GM21737 (cell line): ENCODE measurements around the gene GCNA.
A peak's percentile ranks its signal among the peaks of the same experiment; 100 is the strongest.

Experiments
- ATAC-seq: cut with Tn5 transposase; IDR thresholded peaks from one replicate; pipeline ENCODE4 v1.9.1; 2021; ENCODE audit warnings: mild to moderate bottlenecking, moderate library complexity; ENCODE audit not compliant: unreplicated experiment

The GCNA gene, protein sequence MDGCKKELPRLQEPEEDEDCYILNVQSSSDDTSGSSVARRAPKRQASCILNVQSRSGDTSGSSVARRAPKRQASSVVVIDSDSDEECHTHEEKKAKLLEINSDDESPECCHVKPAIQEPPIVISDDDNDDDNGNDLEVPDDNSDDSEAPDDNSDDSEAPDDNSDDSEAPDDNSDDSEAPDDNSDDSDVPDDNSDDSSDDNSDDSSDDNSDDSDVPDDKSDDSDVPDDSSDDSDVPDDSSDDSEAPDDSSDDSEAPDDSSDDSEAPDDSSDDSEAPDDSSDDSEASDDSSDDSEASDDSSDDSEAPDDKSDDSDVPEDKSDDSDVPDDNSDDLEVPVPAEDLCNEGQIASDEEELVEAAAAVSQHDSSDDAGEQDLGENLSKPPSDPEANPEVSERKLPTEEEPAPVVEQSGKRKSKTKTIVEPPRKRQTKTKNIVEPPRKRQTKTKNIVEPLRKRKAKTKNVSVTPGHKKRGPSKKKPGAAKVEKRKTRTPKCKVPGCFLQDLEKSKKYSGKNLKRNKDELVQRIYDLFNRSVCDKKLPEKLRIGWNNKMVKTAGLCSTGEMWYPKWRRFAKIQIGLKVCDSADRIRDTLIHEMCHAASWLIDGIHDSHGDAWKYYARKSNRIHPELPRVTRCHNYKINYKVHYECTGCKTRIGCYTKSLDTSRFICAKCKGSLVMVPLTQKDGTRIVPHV

GRCh38 chrX:71578253-71579135, at the start of gene GCNA:
Gene GCNA (plus strand): TSS chrX:71578437. CDS start chrX:71580822, 2,385 bp downstream.
- no peak for ATAC-seq

- ATAC-seq = no peak
Measured at GRCh38 chrX:71532078-71532752, 46.0 kb upstream of the GCNA start.

DNA sequence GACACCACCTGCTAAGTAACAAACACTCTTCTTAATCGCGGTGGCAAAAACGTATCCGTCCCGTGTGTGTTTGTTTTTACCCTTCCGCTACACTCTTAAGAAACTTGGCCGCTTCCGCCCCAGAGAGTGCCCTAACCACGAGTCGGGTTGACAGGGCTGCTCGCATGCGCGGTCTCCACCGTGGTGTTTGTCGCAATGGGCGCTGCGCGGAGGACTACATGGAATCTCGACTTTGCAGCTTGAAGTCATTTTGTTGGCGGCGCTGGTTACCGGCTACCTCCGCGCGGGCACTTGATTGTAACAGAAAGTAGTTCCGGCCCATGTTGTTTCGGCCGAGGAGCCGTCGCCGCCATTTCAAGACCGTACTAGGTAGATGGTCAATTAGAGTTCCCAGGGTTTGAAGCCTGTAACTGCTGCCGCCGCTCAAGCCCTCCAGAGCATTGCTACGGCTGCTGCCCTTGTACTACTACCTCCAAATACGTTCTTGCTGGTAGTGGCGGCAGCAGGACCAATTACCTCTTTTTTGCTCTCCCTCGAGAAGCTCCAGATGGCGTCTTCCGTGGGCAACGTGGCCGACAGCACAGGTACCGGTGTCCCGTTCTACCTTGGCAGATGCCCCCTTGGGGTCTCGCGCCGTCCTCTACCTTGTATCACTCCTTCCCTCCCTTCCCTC, 45.3 kb upstream of the GCNA start, which contains the start of gene OGT:
Gene OGT (plus strand): TSS at position 352 of the 673 bp plus-strand sequence. CDS start 196 bp downstream, at position 548.
- peak; percentile 79 for ATAC-seq

DNA sequence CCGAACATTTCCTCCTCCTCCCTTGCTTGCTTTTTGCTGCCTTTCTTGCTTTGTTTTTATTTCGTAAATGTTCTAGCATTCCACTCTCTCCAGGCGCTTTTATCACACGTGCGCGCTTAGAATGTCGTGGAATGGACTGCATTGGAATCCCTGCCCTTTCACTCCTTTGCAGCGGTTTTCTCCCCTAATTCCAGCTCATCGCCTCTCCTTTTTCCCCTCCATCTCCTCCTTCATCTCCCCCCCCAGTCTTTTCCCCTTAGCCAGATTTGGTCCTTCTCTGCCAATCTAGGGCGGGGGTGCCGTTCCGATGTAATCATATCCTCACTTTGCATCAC, 44.8 kb upstream of the GCNA start:
- ATAC-seq = no peak

- ATAC-seq = no peak
Measured at GRCh38 chrX:71533851-71534561, 44.2 kb upstream of the GCNA start.

GRCh38 chrX:71534773-71535544, 43.3 kb upstream of the GCNA start:
- ATAC-seq = no peak

DNA sequence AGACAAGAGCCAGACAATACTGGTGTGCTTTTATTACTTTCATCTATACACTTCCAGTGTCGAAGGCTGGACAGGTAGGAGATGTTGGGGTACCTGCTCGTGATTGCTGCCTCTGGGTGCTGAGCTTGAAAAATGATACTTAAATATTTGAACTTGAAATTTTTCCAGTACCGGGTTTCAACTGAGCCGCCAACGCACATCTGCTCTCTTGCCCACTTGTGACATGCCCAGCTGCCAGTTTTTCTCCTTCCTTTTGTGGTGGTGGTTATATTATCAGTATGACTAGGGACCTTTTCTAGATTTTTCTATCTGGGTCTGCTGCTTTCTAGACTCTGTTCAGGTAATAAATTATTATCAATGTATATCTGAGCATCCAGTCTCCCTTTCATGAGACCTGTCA, 42.0 kb upstream of the GCNA start:
- ATAC-seq = no peak

DNA sequence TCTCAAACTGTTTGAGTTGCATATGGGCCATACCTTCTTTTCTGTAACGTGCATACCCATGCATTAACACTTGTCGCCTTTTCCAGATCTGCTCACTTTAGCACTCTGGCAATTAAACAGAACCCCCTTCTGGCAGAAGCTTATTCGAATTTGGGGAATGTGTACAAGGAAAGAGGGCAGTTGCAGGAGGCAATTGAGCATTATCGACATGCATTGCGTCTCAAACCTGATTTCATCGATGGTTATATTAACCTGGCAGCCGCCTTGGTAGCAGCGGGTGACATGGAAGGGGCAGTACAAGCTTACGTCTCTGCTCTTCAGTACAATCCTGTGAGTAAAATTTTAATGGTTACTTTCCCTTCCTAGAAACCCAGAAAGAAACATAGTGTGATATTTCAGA, 40.5 kb upstream of the GCNA start:
- no peak for ATAC-seq

DNA sequence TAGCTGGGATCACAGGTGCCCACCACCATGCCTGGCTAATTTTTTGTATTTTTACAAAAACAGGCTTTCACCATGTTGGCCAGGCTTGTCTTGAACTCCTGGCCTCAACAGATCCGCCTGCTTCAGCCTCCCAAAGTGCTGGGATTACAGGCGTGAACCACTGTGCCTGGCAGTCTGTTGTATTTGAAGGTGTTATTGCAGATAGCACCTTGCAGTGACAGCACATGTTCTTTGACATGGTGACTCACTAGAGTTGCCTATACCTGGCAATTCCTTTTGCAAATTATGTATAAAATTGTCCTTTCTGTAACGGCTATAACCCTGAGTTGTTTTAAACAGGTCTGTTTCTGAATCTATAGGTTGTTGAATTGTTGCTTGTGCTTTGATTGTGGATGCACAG, 37.4 kb upstream of the GCNA start:
- ATAC-seq = peak; percentile 6

GRCh38 chrX:71541210-71542022, 36.8 kb upstream of the GCNA start:
- peak; percentile 78 for ATAC-seq

- no peak for ATAC-seq
Measured at GRCh38 chrX:71542411-71542810, 35.8 kb upstream of the GCNA start.

- ATAC-seq = no peak
Measured at GRCh38 chrX:71542825-71543224, 35.4 kb upstream of the GCNA start.

DNA sequence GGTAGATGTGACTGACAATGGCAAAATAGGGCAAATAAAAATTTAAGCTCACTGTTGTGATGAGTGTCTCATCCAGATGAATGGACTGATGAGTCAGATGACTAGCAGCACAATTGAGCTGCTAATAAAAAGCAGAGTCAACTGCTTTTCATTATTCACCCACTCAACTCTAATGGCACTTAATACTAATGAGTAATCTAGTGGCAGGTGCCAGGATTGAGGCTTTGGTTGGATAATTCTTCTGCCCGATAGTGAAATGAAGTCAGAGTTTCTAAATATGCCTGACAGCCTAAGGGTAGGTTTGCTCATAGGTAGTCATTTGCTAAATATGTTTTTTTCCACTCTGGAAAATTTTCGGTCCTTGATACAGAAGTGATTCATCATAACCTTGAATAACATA, 34.9 kb upstream of the GCNA start:
- ATAC-seq = no peak

DNA sequence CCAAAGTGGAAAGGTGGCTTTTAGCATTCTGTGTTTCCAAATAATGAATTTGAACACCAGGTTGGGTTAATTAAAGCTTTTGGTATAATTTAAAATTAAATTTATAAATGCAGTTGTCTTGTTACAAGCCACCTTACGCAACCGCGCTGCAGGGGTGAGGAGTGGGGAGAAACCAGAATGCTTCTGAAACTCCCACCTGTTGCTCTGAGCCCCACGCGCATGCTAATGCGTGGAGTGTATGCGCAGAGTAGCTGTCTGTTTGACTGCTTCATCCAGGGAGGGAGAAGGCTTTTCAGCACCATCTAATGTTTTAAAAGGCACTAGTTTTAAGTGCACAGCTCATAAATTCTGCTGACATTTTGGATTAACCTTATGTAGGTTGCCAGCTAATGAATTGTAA, 32.9 kb upstream of the GCNA start:
- ATAC-seq = no peak

GRCh38 chrX:71546879-71547278, 31.4 kb upstream of the GCNA start:
- ATAC-seq = no peak

DNA sequence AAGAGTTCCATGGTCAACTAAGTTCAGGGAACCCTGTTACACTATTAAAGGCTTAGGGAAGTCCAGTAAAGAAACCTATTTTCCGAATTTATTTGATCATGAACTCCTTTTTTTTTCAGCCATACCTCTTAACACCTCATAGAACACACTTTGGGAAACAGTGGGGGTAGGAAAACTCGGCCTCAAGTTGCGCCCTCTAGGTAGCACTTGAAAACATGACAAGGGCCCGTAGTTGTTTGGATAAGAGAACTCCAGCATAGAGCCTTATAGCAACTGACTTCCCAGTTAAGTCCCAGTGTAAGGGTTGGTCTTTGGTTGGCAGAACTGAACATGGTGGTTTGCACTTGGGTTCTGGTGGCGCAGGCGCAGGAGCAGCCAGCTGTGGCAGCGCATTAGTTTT, 30.9 kb upstream of the GCNA start:
- ATAC-seq = no peak

DNA sequence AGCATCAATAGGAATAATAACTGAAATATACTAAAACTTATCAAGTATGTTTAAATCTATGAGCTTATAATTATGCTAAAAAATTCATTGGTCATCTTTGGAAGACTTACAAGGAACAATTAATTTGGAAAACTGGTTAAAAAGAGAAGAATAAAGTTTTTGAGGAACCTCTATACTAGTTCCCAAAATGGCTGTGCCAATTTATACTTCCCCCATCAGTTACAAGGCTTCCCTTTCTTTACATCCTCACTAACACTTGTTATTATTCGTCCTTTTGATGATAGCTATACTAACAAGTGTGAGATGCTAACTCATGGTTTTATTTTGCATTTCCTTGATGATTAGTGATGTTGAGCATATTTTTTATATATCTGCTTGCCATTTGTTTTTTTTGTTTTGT, 28.3 kb upstream of the GCNA start:
- no peak for ATAC-seq

- no peak for ATAC-seq
Measured at GRCh38 chrX:71550578-71550977, 27.7 kb upstream of the GCNA start.
